H1 (cell line): ENCODE results near the gene LSR. TPM values are rescaled to one million over a fixed set of nuclear protein-coding genes. Genes with fewer than 3 reads are reported as not detected.

Source experiments
- CTCF ChIA-PET: fragments of 300-600 bp; sonication (Branson Sonifier 250); formaldehyde crosslinking; loops from one replicate; lab custom pipeline; 2021; ENCODE audit not compliant: partially characterized antibody; lab: Charles Lee
- POLR2A ChIA-PET: fragments of 300-600 bp; sonication (Branson Sonifier 250); formaldehyde crosslinking; loops from one replicate; lab custom pipeline; 2021; ENCODE audit warnings: inconsistent platforms; ENCODE audit not compliant: partially characterized antibody; lab: Charles Lee
- DNase-seq, 2 experiments: peaks; one replicate each; pipeline versions ENCODE4 v3.0.0 to v3.0.0-alpha.2; 2010 to 2022; ENCODE audit warnings: low spot score in 2 of 2, low read depth in 1 of 2, mixed read lengths in 1 of 2
- FAIRE-seq: peaks from 2 replicates; lab custom pipeline; 2011; peaks lifted over from hg19 to GRCh38; lab: Jason Lieb, UNC
- H2AFZ ChIP-seq: 2 replicates; pipeline ENCODE4 v1.8.1; 2012; ENCODE audit warnings: low read length, inconsistent platforms
- H2AK5ac ChIP-seq: 2 replicates; pipeline ENCODE4 v1.6.1; 2013; ENCODE audit warnings: low read depth, low read length
- H2BK120ac ChIP-seq: replicated peaks from 2 replicates; pipeline ENCODE3; 2013; ENCODE audit warnings: low read depth, low read length, inconsistent platforms
- H2BK12ac ChIP-seq: 2 replicates; pipeline ENCODE4 v1.6.1; 2013; ENCODE audit warnings: low read depth, low read length
- H2BK15ac ChIP-seq: 2 replicates; pipeline ENCODE4 v1.6.1; 2013; ENCODE audit warnings: low read length
- H2BK20ac ChIP-seq: 2 replicates; pipeline ENCODE4 v1.6.1; 2013; ENCODE audit warnings: low read length
- H2BK5ac ChIP-seq: 2 replicates; pipeline ENCODE4 v1.6.1; 2013; ENCODE audit warnings: low read depth, low read length
- H3K14ac ChIP-seq: 2 replicates; pipeline ENCODE4 v1.6.1; 2013; ENCODE audit warnings: inconsistent platforms; ENCODE audit not compliant: insufficient read length
- H3K18ac ChIP-seq: 2 replicates; pipeline ENCODE4 v1.6.1; 2013; ENCODE audit warnings: low read length; ENCODE audit errors: extremely low read depth
- H3K23ac ChIP-seq: 2 replicates; pipeline ENCODE4 v1.6.1; 2013; ENCODE audit warnings: inconsistent platforms; ENCODE audit not compliant: insufficient read length
- H3K23me2 ChIP-seq: 2 replicates; pipeline ENCODE4 v1.6.1; 2013; ENCODE audit warnings: low read depth, low read length
- H3K27ac ChIP-seq: 2 replicates; pipeline ENCODE4 v1.6.1; 2011; ENCODE audit warnings: low read depth, low read length, inconsistent platforms
- H3K27me3 ChIP-seq, 4 experiments: replicated peaks in 1 of 4; 1 replicate in 1 of 4; 2 replicates in 3 of 4; pipeline versions ENCODE4 v1.6.1 to v1.8.1; 2011 to 2013; ENCODE audit warnings: low read length in 3 of 4, mild to moderate bottlenecking in 3 of 4, inconsistent platforms in 2 of 4, mixed read lengths in 2 of 4, moderate library complexity in 1 of 4; ENCODE audit not compliant: control insufficient read depth in 3 of 4, insufficient read depth in 3 of 4; ENCODE audit errors: extremely low read depth in 1 of 4
- H3K36me3 ChIP-seq, 4 experiments: 2 replicates each; pipeline versions ENCODE4 v1.6.1 to v1.8.1; 2011 to 2013; ENCODE audit warnings: mild to moderate bottlenecking in 4 of 4, low read length in 3 of 4, moderate library complexity in 2 of 4, control low read depth in 1 of 4, inconsistent platforms in 1 of 4; ENCODE audit not compliant: insufficient read depth in 4 of 4, control insufficient read depth in 2 of 4
- H3K4ac ChIP-seq: replicated peaks from 2 replicates; pipeline ENCODE3; 2013; ENCODE audit warnings: low read length, low read depth, mixed read lengths, inconsistent platforms; ENCODE audit not compliant: insufficient read length
- H3K4me1 ChIP-seq, 4 experiments: replicated peaks in 1 of 4; 1 replicate in 1 of 4; 2 replicates in 3 of 4; pipeline versions ENCODE4 v1.6.1 to v1.8.1; 2011 to 2013; ENCODE audit warnings: low read length in 3 of 4, inconsistent platforms in 2 of 4, mixed read lengths in 1 of 4; ENCODE audit not compliant: insufficient read depth in 4 of 4, control insufficient read depth in 3 of 4
- H3K4me2 ChIP-seq, 2 experiments: 2 replicates each; pipeline versions ENCODE4 v1.6.1 to v1.8.1; 2011 to 2013; ENCODE audit warnings: low read depth in 2 of 2, low read length in 2 of 2, control low read depth in 1 of 2, inconsistent platforms in 1 of 2, mild to moderate bottlenecking in 1 of 2; ENCODE audit not compliant: insufficient read depth in 1 of 2
- H3K4me3 ChIP-seq, 4 experiments: fragments of 200-600, 300-600 bp in 1 of 4; sonication (generic), shearing (Covaris generic), sonication (Bioruptor Twin) in 1 of 4; 2 replicates each; pipeline versions ENCODE4 v1.5.1 to v1.8.1; 2011 to 2016; ENCODE audit warnings: low read length in 4 of 4, low read depth in 3 of 4, control low read depth in 2 of 4, inconsistent platforms in 2 of 4, mild to moderate bottlenecking in 2 of 4, mixed read lengths in 1 of 4, moderate library complexity in 1 of 4; ENCODE audit not compliant: insufficient read depth in 2 of 4; ENCODE audit errors: extremely low read depth in 1 of 4
- H3K56ac ChIP-seq: replicated peaks from 2 replicates; pipeline ENCODE3; 2013; ENCODE audit warnings: low read depth, mild to moderate bottlenecking, mixed read lengths, low read length, inconsistent platforms; ENCODE audit not compliant: insufficient read length
- H3K79me1 ChIP-seq: 2 replicates; pipeline ENCODE4 v1.6.1; 2013; ENCODE audit warnings: low read depth, low read length, control low read depth
- H3K79me2 ChIP-seq, 2 experiments: 2 replicates each; pipeline versions ENCODE4 v1.6.1 to v1.8.1; 2012 to 2013; ENCODE audit warnings: low read length in 2 of 2, mild to moderate bottlenecking in 2 of 2, inconsistent platforms in 1 of 2; ENCODE audit not compliant: insufficient read depth in 2 of 2, control insufficient read depth in 1 of 2
- H3K9ac ChIP-seq, 4 experiments: replicated peaks in 1 of 4; 1 replicate in 1 of 4; 2 replicates in 3 of 4; pipeline versions ENCODE4 v1.6.1 to v1.8.1; 2011 to 2013; ENCODE audit warnings: low read depth in 3 of 4, low read length in 3 of 4, control low read depth in 2 of 4, mild to moderate bottlenecking in 2 of 4, moderate library complexity in 2 of 4, inconsistent platforms in 1 of 4; ENCODE audit errors: extremely low read depth in 1 of 4
- H3K9me3 ChIP-seq, 2 experiments: 2 replicates each; pipeline versions ENCODE4 v1.6.1 to v1.8.1; 2012 to 2013; ENCODE audit warnings: mild to moderate bottlenecking in 2 of 2, moderate library complexity in 2 of 2, control low read depth in 1 of 2, inconsistent platforms in 1 of 2, low read depth in 1 of 2, low read length in 1 of 2, mixed read lengths in 1 of 2; ENCODE audit not compliant: insufficient read depth in 2 of 2
- H4K20me1 ChIP-seq, 2 experiments: replicated peaks in 1 of 2; 2 replicates each; pipeline versions ENCODE3 to v1.8.1; 2011 to 2013; ENCODE audit warnings: inconsistent platforms in 2 of 2, low read length in 2 of 2, mild to moderate bottlenecking in 1 of 2; ENCODE audit not compliant: insufficient read depth in 2 of 2, control insufficient read depth in 1 of 2
- H4K5ac ChIP-seq: 2 replicates; pipeline ENCODE4 v1.6.1; 2013; ENCODE audit warnings: low read length, low read depth, mixed read lengths, inconsistent platforms; ENCODE audit not compliant: insufficient read length
- H4K8ac ChIP-seq: 2 replicates; pipeline ENCODE4 v1.8.0; 2013; ENCODE audit warnings: mild to moderate bottlenecking, moderate library complexity, low read length, inconsistent platforms; ENCODE audit not compliant: insufficient read depth; ENCODE audit errors: extremely low read depth
- H4K91ac ChIP-seq: replicated peaks from 2 replicates; pipeline ENCODE3; 2013; ENCODE audit warnings: low read length, mixed read lengths, inconsistent platforms; ENCODE audit not compliant: insufficient read length
- BRCA1 ChIP-seq: IDR thresholded peaks from 2 replicates; pipeline ENCODE4 v1.6.1; 2012; ENCODE audit warnings: low read depth, low read length, improper control_type of control experiment
- CBX8 ChIP-seq: fragments of 300-800, 300-1000 bp; sonication (generic); IDR thresholded peaks from 2 replicates; pipeline ENCODE4 v1.7.1; 2016; ENCODE audit warnings: low read depth, low read length, borderline replicate concordance
- CTBP2 ChIP-seq: IDR thresholded peaks from 2 replicates; pipeline ENCODE4 v1.7.0; 2011; ENCODE audit warnings: borderline replicate concordance, mild to moderate bottlenecking, moderate library complexity, mixed read lengths, low read length; ENCODE audit not compliant: insufficient read depth, insufficient read length
- JUND ChIP-seq: IDR thresholded peaks from 2 replicates; pipeline ENCODE4 v1.6.1; 2011; ENCODE audit warnings: mild to moderate bottlenecking, improper control_type of control experiment, low read length
- MAFK ChIP-seq: IDR thresholded peaks from 2 replicates; pipeline ENCODE4 v1.6.1; 2012; ENCODE audit warnings: low read depth, mild to moderate bottlenecking, improper control_type of control experiment, low read length
- NANOG ChIP-seq: IDR thresholded peaks from 2 replicates; pipeline ENCODE4 v1.6.1; 2011; ENCODE audit warnings: low read length, low read depth, mild to moderate bottlenecking, inconsistent platforms; ENCODE audit not compliant: insufficient read depth, poor library complexity, severe bottlenecking
- POLR2AphosphoS5 ChIP-seq: IDR thresholded peaks from 2 replicates; pipeline ENCODE4 v1.6.1; 2011; ENCODE audit warnings: low read depth, low read length
- RAD21 ChIP-seq, 2 experiments: IDR thresholded peaks in 1 of 2; conservative IDR thresholded peaks in 1 of 2; 2 replicates each; pipeline ENCODE4 v1.6.1; 2011; ENCODE audit warnings: low read depth in 2 of 2, low read length in 2 of 2, improper control_type of control experiment in 1 of 2, inconsistent platforms in 1 of 2, mild to moderate bottlenecking in 1 of 2, moderate library complexity in 1 of 2
- SP1 ChIP-seq: IDR thresholded peaks from 2 replicates; pipeline ENCODE4 v1.6.1; 2011; ENCODE audit warnings: low read depth, low read length
- SP4 ChIP-seq: IDR thresholded peaks from 2 replicates; pipeline ENCODE4 v1.6.1; 2012; ENCODE audit warnings: low read length, inconsistent platforms
- SUZ12 ChIP-seq: fragments of 200-600 bp; sonication (generic); IDR thresholded peaks from 2 replicates; pipeline ENCODE4 v1.6.1; 2012; ENCODE audit warnings: mild to moderate bottlenecking, inconsistent platforms, low read length, moderate library complexity, mixed read lengths
- TCF12 ChIP-seq: IDR thresholded peaks from 2 replicates; pipeline ENCODE4 v1.6.1; 2011; ENCODE audit warnings: low read depth, mild to moderate bottlenecking, low read length
- WGBS, 2 experiments: shearing (Covaris generic) in 1 of 2; methylation state at CpG; one replicate each; pipeline versions ENCODE4 v1.1.6 to v1.1.7; 2013 to 2015; ENCODE audit warnings: low lambda C conversion rate in 2 of 2, mixed read lengths in 2 of 2, inconsistent platforms in 1 of 2, low coverage in 1 of 2, missing lambda C conversion rate in 1 of 2; ENCODE audit not compliant: insufficient replicate concordance in 2 of 2, insufficient coverage in 1 of 2, insufficient read length in 1 of 2; ENCODE audit errors: extremely low coverage in 1 of 2, missing lambda C conversion rate in 1 of 2; 5-methylcytosine and 5-hydroxymethylcytosine counted together
- polyA plus RNA-seq, 7 experiments: library from polyadenylated mRNA; depleted of rRNA in 3 of 7; stranded (reverse) in 5 of 7; unstranded in 2 of 7; fragments of >200 nt in 5 of 7; fragments of 200-250 nt in 2 of 7; gene quantifications; 1 replicate in 5 of 7; 2 replicates in 1 of 7; 4 replicates in 1 of 7; pipeline versions ENCODE4 v1.2.1 to v1.2.3, GENCODE V29; 2011 to 2013; ENCODE audit warnings: missing spikeins in 2 of 7, mixed read lengths in 2 of 7
- total RNA-seq: library from RNA; stranded (reverse); fragmentation: NEBNext Ultra II Directional; extraction: Animal tissue kit (Norgen Biotek cat#: 25700); gene quantifications from 2 replicates; pipeline ENCODE4 v1.2.1, GENCODE V29; 2021
- TF ChIP-seq, protein P1 (sequence below): IDR thresholded peaks from 2 replicates; pipeline ENCODE4 v1.6.1; 2011; ENCODE audit warnings: low read length, improper control_type of control experiment

Gene LSR
- total and polyA plus RNA-seq, 2 of the 8 experiments (the other 6 are each of a cell fraction or from before 2014, with no cell fraction given): 159 to 186 TPM

GRCh38 chr19:35314031-35314430, 65.2 kb downstream of the LSR start:
- Histone ChIP-seq H4K20me1 (no peaks in the 10 kb centered on the region), H4K91ac (no peak overlapping the region), H3K4me1 (no peaks in the 10 kb centered on the region), H3K27me3 (no peaks in the 10 kb centered on the region), H2BK20ac (no peak overlapping the region), H4K5ac (no peak overlapping the region), H3K14ac (no peak overlapping the region), H3K79me2 (no peaks in the 10 kb centered on the region), H3K9me3 (no peaks in the 10 kb centered on the region), H3K36me3 (no peaks in the 10 kb centered on the region), H3K56ac (no peak overlapping the region), H3K23ac (no peak overlapping the region), H3K27ac (no peak overlapping the region), H4K8ac (no peak overlapping the region), H2BK5ac (no peak overlapping the region), H3K79me1 (no peaks in the 10 kb centered on the region), H3K4me2 (no peak overlapping the region), H3K9ac (no peak overlapping the region), H2AFZ (no peak overlapping the region), H2BK12ac (no peak overlapping the region), H2BK15ac (no peak overlapping the region), H2BK120ac (no peak overlapping the region), H3K4ac (no peak overlapping the region), H2AK5ac (no peak overlapping the region), H3K4me3 (no peak overlapping the region), H3K23me2 (no peaks in the 10 kb centered on the region), H3K18ac (no peak overlapping the region)
- CTCF ChIA-PET: interaction anchor here (1.6 to 4.1 kb wide), 2 partner anchors 14 to 20 kb away, joined by 4 to 20 read pairs; partner anchors contain the start of gene CD22
- POLR2A ChIA-PET: no interaction called here
- WGBS, 2 experiments: 86% methylated on average over 8 of the region's 8 CpGs; no CpG with 5 or more reads in 1 of the 2 experiments
- FAIRE-seq: no peak
- DNase-seq: no peak
- TF ChIP-seq CBX8: no peak
- TF ChIP-seq RAD21 (IDR thresholded peaks at IDR 0.05 in 1 of 2, conservative IDR thresholded peaks at IDR 0.05 in 1 of 2; ENCODE audit: low read depth in 2 of 2, low read length in 2 of 2): no peak
- TF ChIP-seq BRCA1: no peak
- TF ChIP-seq SUZ12: no peak
- no peak for TF ChIP-seq JUND
- no peak for TF ChIP-seq CTBP2
- no peak for TF ChIP-seq POLR2AphosphoS5
- TF ChIP-seq, protein P1, sequence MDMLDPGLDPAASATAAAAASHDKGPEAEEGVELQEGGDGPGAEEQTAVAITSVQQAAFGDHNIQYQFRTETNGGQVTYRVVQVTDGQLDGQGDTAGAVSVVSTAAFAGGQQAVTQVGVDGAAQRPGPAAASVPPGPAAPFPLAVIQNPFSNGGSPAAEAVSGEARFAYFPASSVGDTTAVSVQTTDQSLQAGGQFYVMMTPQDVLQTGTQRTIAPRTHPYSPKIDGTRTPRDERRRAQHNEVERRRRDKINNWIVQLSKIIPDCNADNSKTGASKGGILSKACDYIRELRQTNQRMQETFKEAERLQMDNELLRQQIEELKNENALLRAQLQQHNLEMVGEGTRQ: no peak
- no peak for TF ChIP-seq NANOG
- TF ChIP-seq TCF12: no peak
- no peak for TF ChIP-seq SP1
- no peak for TF ChIP-seq SP4
- no peak for TF ChIP-seq MAFK
